T-helper 2 cell treated with Interferon-gamma antibody and Interleukin-4, amounts not matched to agents 5 μg/mL and 100 μg/mL, for 36 hours (primary cell): ENCODE data around the gene PHTF2.

Experiments used
- DNase-seq: peaks from one replicate; pipeline ENCODE4 v3.0.0; 2021; ENCODE audit warnings: low spot score
- H3K27ac Mint-ChIP-seq: one replicate; pipeline ENCODE4 v1.8.0; 2021; ENCODE audit warnings: mild to moderate bottlenecking, mixed read lengths
- H3K27me3 Mint-ChIP-seq: one replicate; pipeline ENCODE4 v1.8.0; 2021; ENCODE audit warnings: low read depth, mixed read lengths
- H3K36me3 Mint-ChIP-seq: one replicate; pipeline ENCODE4 v1.8.0; 2021; ENCODE audit warnings: low read depth, mixed read lengths
- H3K4me1 Mint-ChIP-seq: one replicate; pipeline ENCODE4 v1.8.0; 2021; ENCODE audit warnings: low read depth, mixed read lengths
- H3K4me3 Mint-ChIP-seq: one replicate; pipeline ENCODE4 v1.8.0; 2022; ENCODE audit warnings: mild to moderate bottlenecking, moderate library complexity, mixed read lengths
- H3K9me3 Mint-ChIP-seq: one replicate; pipeline ENCODE4 v1.8.0; 2021; ENCODE audit warnings: mixed read lengths

Gene PHTF2

GRCh38 chr7:77888998-77889397 lies 90.4 kb downstream of the PHTF2 start:
- H3K27me3 Mint-ChIP-seq = no peaks in the 10 kb centered on the region
- no peaks in the 10 kb centered on the region for H3K9me3 Mint-ChIP-seq
- H3K4me3 Mint-ChIP-seq = no peak overlapping the region
- peaks cover 9% of the 10 kb centered on the region for H3K4me1 Mint-ChIP-seq
- H3K27ac Mint-ChIP-seq = no peak overlapping the region
- no peak for DNase-seq
- peaks cover 19% of the 10 kb centered on the region for H3K36me3 Mint-ChIP-seq

GRCh38 chr7:77893813-77894212 lies 95.2 kb downstream of the PHTF2 start:
- no peaks in the 10 kb centered on the region for H3K27me3 Mint-ChIP-seq
- peaks cover 9% of the 10 kb centered on the region for H3K36me3 Mint-ChIP-seq
- peaks cover 13% of the 10 kb centered on the region for H3K4me1 Mint-ChIP-seq
- no peaks in the 10 kb centered on the region for H3K9me3 Mint-ChIP-seq
- H3K4me3 Mint-ChIP-seq = no peak overlapping the region
- no peak overlapping the region for H3K27ac Mint-ChIP-seq
- no peak for DNase-seq

GRCh38 chr7:77894574-77895091 lies 96.1 kb downstream of the PHTF2 start:
- DNase-seq = no peak

GRCh38 chr7:77895905-77896304 lies 97.3 kb downstream of the PHTF2 start:
- no peaks in the 10 kb centered on the region for H3K9me3 Mint-ChIP-seq
- H3K36me3 Mint-ChIP-seq = peaks cover 14% of the 10 kb centered on the region
- H3K4me1 Mint-ChIP-seq = peaks cover 24% of the 10 kb centered on the region
- H3K27ac Mint-ChIP-seq = no peak overlapping the region
- no peak for DNase-seq
- no peak overlapping the region for H3K4me3 Mint-ChIP-seq
- H3K27me3 Mint-ChIP-seq = no peaks in the 10 kb centered on the region

More at GRCh38 chr7:77894574-77895091, 96.1 kb downstream of the PHTF2 start:
- Mint-ChIP-seq H3K27ac (no peak overlapping the region), H3K27me3 (no peaks in the 10 kb centered on the region), H3K4me1 (peaks cover 18% of the 10 kb centered on the region), H3K9me3 (no peaks in the 10 kb centered on the region), H3K4me3 (no peak overlapping the region), H3K36me3 (peaks cover 9% of the 10 kb centered on the region)

GRCh38 chr7:77897004-77897547 lies 98.5 kb downstream of the PHTF2 start:
- H3K4me1 Mint-ChIP-seq = peaks cover 24% of the 10 kb centered on the region
- H3K27me3 Mint-ChIP-seq = no peaks in the 10 kb centered on the region
- H3K36me3 Mint-ChIP-seq = peaks cover 19% of the 10 kb centered on the region
- peak overlapping the region; percentile 34 for H3K4me3 Mint-ChIP-seq
- no peak overlapping the region for H3K27ac Mint-ChIP-seq
- no peaks in the 10 kb centered on the region for H3K9me3 Mint-ChIP-seq
- DNase-seq = no peak

GRCh38 chr7:77899516-77899915 lies 100.9 kb downstream of the PHTF2 start:
- Mint-ChIP-seq H3K27ac (no peak overlapping the region), H3K4me3 (no peak overlapping the region), H3K4me1 (peaks cover 32% of the 10 kb centered on the region), H3K27me3 (no peaks in the 10 kb centered on the region), H3K9me3 (no peaks in the 10 kb centered on the region), H3K36me3 (peaks cover 29% of the 10 kb centered on the region)
- DNase-seq = no peak

- no peaks in the 10 kb centered on the region for H3K27me3 Mint-ChIP-seq
- H3K9me3 Mint-ChIP-seq = no peaks in the 10 kb centered on the region
- peaks cover 32% of the 10 kb centered on the region for H3K4me1 Mint-ChIP-seq
- H3K36me3 Mint-ChIP-seq = peaks cover 40% of the 10 kb centered on the region
- no peak overlapping the region for H3K27ac Mint-ChIP-seq
- no peak for DNase-seq
- H3K4me3 Mint-ChIP-seq = no peak overlapping the region
Measured at GRCh38 chr7:77903597-77903996, 105.0 kb downstream of the PHTF2 start.

GRCh38 chr7:77904252-77904651 lies 105.7 kb downstream of the PHTF2 start:
- H3K9me3 Mint-ChIP-seq = no peaks in the 10 kb centered on the region
- peaks cover 40% of the 10 kb centered on the region for H3K36me3 Mint-ChIP-seq
- peak overlapping the region; percentile 4 for H3K27ac Mint-ChIP-seq
- no peak for DNase-seq
- H3K4me1 Mint-ChIP-seq = peaks cover 29% of the 10 kb centered on the region
- H3K27me3 Mint-ChIP-seq = no peaks in the 10 kb centered on the region
- no peak overlapping the region for H3K4me3 Mint-ChIP-seq

GRCh38 chr7:77907281-77907680 lies 108.7 kb downstream of the PHTF2 start:
- Mint-ChIP-seq H3K36me3 (peaks cover 31% of the 10 kb centered on the region), H3K27ac (peak overlapping the region; percentile 15), H3K4me3 (no peak overlapping the region)

GRCh38 chr7:77908664-77909063 lies 110.1 kb downstream of the PHTF2 start:
- Mint-ChIP-seq H3K4me3 (no peak overlapping the region), H3K4me1 (peaks cover 32% of the 10 kb centered on the region), H3K36me3 (peaks cover 22% of the 10 kb centered on the region), H3K27me3 (no peaks in the 10 kb centered on the region), H3K9me3 (no peaks in the 10 kb centered on the region), H3K27ac (no peak overlapping the region)
- no peak for DNase-seq

More at GRCh38 chr7:77907281-77907680, 108.7 kb downstream of the PHTF2 start:
- Mint-ChIP-seq H3K27me3 (no peaks in the 10 kb centered on the region), H3K4me1 (peaks cover 32% of the 10 kb centered on the region), H3K9me3 (no peaks in the 10 kb centered on the region)
- DNase-seq = no peak

GRCh38 chr7:77910124-77910523 lies 111.6 kb downstream of the PHTF2 start:
- Mint-ChIP-seq H3K4me3 (no peak overlapping the region), H3K27me3 (no peaks in the 10 kb centered on the region), H3K36me3 (peaks cover 27% of the 10 kb centered on the region), H3K9me3 (no peaks in the 10 kb centered on the region), H3K27ac (no peak overlapping the region), H3K4me1 (peaks cover 34% of the 10 kb centered on the region)
- DNase-seq = no peak

- no peaks in the 10 kb centered on the region for H3K9me3 Mint-ChIP-seq
- peaks cover 33% of the 10 kb centered on the region for H3K4me1 Mint-ChIP-seq
- no peak for DNase-seq
- peaks cover 31% of the 10 kb centered on the region for H3K36me3 Mint-ChIP-seq
- H3K27ac Mint-ChIP-seq = peak overlapping the region; percentile 60
- peak overlapping the region; percentile 16 for H3K4me3 Mint-ChIP-seq
- H3K27me3 Mint-ChIP-seq = no peaks in the 10 kb centered on the region
Measured at GRCh38 chr7:77912293-77912692, 113.7 kb downstream of the PHTF2 start.

GRCh38 chr7:77913977-77914607 lies 115.5 kb downstream of the PHTF2 start:
- Mint-ChIP-seq H3K27me3 (no peaks in the 10 kb centered on the region), H3K36me3 (peaks cover 36% of the 10 kb centered on the region), H3K4me3 (peak overlapping the region; percentile 55), H3K27ac (peak overlapping the region; percentile 65), H3K4me1 (peaks cover 44% of the 10 kb centered on the region), H3K9me3 (no peaks in the 10 kb centered on the region)
- peak; percentile 15 for DNase-seq

- peaks cover 30% of the 10 kb centered on the region for H3K4me1 Mint-ChIP-seq
- DNase-seq = no peak
- no peaks in the 10 kb centered on the region for H3K9me3 Mint-ChIP-seq
Measured at GRCh38 chr7:77917500-77918262, 119.1 kb downstream of the PHTF2 start.

More at GRCh38 chr7:77917500-77918262, 119.1 kb downstream of the PHTF2 start:
- peaks cover 33% of the 10 kb centered on the region for H3K36me3 Mint-ChIP-seq
- no peak overlapping the region for H3K4me3 Mint-ChIP-seq
- H3K27me3 Mint-ChIP-seq = no peaks in the 10 kb centered on the region
- H3K27ac Mint-ChIP-seq = no peak overlapping the region
